ENCODE results near the gene PIK3CG. TPM values are rescaled to one million over a fixed set of nuclear protein-coding genes. Genes with fewer than 3 reads are reported as not detected.
A peak's percentile ranks its signal among the peaks of the same experiment; 100 is the strongest.
"Not testable (repeated sequence)": the region's sequence is repeated elsewhere in the genome, so short reads cannot be mapped to it uniquely, and the experiment has no call there.

The PIK3CG gene
- 3.6 and 4.4 TPM in 2 replicates for total RNA-seq

- peak; percentile 11 to 49 for DNase-seq (ENCODE audit: low read depth in 2 of 2)
Measured at GRCh38 chr7:106865130-106866041, at the start of gene PIK3CG. Gene PIK3CG, plus strand, starts transcription at chr7:106865282. Its CDS starts 2,280 bp downstream, at chr7:106867562.

- no peak for DNase-seq (ENCODE audit: low read depth in 2 of 2)
Measured at GRCh38 chr7:106817098-106817497, 48.0 kb upstream of the PIK3CG start.

DNA sequence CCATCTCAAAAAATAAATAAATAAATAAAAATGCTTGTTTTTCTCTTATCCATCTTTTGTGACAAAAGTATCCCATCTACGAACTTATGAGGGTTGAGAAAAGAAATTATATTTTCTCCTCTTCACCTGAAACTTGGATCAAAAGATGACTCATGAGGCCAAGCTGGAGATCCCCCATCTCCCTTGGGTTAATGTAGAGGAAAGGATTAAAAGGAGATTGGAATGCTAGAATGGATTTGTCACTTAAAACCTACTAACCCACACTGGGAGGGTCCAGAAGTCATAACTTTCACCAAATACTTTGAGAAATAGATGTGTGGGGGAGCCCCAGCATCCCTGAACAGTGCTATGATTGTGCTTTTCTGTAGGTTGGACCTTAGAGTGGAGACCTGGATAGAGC lies 46.3 kb upstream of the PIK3CG start:
- no peak for DNase-seq (ENCODE audit: low read depth in 2 of 2)

- DNase-seq (ENCODE audit: low read depth in 2 of 2) = peak in 1 of 2 donors; percentile 62
Measured at GRCh38 chr7:106819546-106819945, 45.5 kb upstream of the PIK3CG start.

DNA sequence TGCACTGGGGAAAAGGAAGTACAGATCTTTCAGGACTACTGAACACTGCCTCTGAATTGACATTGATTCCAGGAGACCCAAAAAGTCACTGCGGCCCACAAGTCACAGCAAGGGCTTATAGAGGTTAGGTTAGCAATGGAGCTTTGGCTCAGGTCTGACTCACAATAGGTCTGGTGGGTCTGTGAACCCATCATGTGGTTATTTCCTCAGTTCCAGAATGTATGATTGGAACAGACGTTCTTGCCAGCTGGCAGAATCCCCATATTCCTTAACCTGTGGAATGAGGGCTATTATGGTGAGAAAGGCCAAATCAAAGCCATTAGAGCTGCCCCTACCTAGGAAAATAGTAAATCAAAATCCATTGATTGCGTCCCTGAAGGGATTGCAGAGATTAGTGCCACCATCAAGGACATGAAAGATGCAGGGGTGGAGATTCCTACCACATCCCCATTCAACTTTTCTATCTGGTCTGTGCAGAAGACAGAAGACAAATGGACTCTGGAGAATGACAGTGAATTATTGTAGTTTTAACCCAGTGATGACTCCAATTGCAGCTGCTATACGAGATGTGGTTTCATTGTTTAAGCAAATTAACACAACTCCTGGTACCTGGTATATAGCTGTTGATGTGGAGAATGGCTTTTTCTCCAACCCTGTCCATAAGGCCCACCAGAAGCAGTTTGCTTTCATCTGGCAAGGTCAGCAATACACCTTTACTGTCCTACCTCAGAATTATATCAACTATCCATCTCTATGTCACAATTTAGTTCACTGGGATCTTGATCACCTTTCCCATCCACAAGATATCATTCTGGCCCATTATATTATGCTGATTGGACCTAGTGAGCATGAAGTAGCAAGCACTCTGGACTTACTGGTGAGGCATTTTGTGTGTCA lies 44.5 kb upstream of the PIK3CG start:
- peak; percentile 14 to 37 for DNase-seq (ENCODE audit: low read depth in 2 of 2)

- no peak for DNase-seq (ENCODE audit: low read depth in 2 of 2)
Measured at GRCh38 chr7:106823631-106824030, 41.5 kb upstream of the PIK3CG start.

DNA sequence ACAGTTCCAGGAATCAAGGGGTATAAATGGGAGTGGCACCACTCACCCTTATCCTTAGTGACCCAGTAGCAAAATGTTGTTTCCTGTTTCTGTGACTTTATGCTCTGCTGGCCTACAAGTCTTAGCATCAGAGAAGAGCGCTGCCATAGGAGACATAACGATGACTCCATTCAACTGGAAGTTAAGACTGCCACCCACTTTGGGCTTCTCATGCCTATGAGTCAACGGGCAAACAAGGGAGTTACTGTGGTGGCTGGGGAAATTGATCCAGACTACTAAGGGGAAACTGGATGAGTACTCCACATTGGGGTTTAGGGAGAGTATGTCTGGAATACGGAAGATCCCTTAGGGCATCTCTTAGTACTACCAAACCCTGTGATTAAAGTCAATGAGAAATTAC lies 40.6 kb upstream of the PIK3CG start:
- DNase-seq (ENCODE audit: low read depth in 2 of 2) = no peak

DNA sequence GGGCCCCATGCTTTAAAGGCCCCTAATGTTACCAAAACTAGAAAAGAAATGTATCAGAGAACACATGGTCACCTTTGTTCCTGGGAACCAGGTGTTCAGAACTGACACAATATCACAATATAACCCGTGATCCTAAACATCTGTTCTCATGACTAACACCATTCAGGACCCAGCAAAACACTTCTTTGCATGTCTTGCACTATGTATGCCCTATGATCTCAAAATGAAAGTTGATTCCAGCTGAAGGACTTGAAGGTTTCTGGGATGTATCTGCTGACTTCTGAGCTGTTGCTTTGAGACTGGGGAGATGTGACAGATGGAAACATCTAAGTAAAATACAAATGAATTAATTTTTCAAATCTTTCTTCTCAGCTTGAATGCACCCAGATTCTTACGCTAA lies 37.5 kb upstream of the PIK3CG start:
- DNase-seq (ENCODE audit: low read depth in 2 of 2) = no peak

DNA sequence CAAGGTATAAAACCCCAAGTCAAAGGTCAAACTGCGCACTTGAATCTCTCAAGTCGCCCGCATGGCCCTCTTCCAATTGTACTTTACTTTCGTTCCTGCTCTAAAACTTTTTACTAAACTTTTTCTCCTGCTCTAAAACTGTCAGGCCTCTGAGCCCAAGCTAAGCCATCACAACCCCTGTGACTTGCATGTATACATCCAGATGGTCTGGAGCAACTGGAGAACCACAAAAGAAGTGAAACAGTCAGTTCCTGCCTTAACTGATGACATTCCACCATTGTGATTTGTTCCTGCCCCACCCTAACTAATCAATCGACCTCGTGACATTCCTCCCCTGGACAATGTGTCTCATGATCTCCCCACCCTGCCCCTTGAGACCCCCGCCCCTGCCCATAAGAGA lies 35.6 kb upstream of the PIK3CG start:
- no peak for DNase-seq (ENCODE audit: low read depth in 2 of 2)

DNA sequence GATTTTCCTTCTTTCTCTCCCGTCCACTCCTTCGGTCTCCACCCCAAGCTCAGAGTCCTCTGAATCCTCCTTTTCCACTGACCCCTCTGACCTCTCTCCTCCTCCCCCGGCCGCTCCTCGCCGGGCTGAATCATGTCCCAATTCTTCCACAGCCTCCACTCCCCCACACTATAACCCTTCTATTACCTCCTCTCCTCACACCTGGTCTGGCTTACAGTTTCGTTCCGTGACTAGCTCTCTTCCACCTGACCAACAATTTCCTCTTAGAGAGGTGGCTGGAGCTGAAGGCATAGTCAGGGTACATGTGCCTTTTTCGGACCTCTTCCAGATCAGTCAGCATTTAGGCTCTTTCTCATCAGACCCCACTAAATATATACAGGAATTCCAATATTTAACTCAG lies 34.2 kb upstream of the PIK3CG start:
- not testable (repeated sequence) for DNase-seq (ENCODE audit: low read depth in 2 of 2)

DNA sequence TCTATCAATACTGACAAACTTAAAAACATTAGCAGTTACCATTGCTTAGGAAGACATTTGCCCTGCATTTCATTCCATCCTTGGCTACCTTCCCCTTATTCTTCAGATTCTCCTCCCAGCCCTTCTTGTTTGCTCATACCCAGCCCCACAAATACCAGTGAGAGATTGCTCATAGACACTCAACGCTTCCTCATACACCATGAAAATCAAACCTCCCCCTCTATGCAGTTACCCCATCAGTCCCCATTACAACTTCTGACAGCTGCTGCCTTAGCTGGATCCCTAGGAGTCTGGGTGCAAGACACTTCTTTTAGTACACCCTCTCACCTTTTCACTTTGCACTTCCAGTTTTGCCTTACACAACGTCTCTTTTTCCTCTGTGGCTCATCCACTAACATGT lies 28.3 kb upstream of the PIK3CG start:
- DNase-seq (ENCODE audit: low read depth in 2 of 2) = no peak

DNA sequence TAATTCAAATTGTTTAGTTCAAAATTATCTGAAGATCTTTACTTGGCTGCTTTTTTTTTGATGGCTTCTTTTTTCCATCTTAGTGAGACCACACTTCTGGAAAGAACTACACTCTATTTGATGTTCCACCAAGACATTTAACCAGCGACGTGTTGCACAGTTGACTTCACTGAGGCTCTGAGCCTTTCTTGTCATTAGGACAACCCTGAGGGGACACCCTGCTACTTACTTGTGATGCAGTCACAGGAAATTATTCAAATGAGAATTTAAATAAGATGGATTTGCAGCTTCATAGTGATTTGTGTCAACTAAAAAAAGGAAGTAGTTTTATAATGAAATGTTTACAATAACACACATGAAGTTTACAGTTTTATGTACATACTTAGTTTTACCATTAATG lies 25.6 kb upstream of the PIK3CG start:
- no peak for DNase-seq (ENCODE audit: low read depth in 2 of 2)

GRCh38 chr7:106840342-106840741 lies 24.7 kb upstream of the PIK3CG start:
- DNase-seq (ENCODE audit: low read depth in 2 of 2) = no peak

DNA sequence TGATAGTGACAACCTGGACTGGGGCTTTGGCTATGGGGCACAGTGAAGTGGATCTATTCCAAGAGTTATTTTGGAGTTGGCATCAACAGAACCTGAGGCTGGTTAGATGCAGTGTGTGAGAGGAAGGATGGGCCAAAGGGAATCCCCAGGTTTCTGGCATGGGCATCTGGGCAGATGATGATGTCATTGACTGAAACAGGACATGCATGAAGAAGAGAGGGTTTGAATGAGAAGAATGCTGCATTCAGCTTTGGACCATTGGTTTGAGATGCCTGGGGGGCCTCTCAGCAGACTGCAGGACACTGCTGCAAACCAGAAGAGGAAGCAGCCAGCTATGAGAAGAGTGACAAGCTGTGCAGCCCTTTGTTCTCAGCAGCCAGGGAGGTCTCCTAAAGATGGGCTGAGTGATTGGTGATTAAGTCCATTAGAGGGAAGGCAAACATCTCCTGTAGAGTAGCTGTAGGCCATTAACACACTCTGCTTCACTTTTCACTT lies 23.1 kb upstream of the PIK3CG start:
- no peak for DNase-seq (ENCODE audit: low read depth in 2 of 2)

DNA sequence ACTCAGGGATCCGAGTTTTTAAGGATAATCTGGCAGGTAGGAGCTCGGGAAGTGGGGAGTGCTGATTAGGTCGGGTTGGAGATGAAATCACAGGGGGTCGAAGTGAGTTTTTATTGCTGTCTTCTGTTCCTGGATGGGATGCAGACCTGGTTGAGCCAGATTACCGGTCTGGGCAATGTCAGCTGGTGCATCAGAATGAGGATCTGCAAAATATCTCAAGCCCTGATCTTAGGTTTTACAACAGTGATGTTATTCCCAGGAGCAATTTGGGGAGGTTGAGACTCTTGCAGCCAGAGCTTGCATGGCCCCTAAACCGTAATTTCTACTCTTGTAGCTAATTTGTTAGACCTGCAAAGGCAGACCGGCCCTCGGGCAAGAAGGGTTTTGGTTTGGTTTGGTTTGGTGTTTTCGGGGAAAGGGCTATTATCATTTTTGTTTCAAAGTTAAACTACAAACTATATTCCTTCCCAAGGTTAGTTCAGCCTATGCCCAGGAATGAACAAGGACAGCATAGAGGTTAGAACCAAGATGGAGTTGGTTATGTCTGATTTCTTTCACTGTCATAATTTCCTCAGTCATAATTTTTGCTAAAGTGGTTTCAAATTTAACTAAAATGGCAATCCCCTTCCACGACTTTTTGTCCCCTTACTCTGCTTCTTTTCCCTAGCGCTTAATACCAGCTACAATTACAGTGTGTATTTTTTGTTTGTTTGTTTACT lies 20.6 kb upstream of the PIK3CG start:
- no peak for DNase-seq (ENCODE audit: low read depth in 2 of 2)

DNA sequence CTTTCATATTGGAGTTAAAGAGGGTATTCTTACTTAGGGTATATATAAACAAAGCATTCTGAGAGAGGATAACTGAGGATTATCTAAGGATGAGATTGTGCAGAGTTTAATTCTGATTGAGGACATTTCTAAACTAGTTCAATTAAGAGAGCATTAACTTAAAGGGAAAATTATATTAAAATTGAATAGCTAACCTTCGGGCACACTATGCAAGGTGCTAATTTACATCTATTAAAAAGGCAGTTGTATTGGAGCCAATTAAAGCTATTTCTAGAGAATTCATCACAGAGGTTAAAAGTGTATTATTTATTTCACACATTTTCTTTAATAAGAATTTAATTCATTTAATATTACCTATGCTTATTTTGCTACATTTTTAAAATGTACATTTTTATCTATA lies 17.0 kb upstream of the PIK3CG start:
- DNase-seq (ENCODE audit: low read depth in 2 of 2) = no peak

DNA sequence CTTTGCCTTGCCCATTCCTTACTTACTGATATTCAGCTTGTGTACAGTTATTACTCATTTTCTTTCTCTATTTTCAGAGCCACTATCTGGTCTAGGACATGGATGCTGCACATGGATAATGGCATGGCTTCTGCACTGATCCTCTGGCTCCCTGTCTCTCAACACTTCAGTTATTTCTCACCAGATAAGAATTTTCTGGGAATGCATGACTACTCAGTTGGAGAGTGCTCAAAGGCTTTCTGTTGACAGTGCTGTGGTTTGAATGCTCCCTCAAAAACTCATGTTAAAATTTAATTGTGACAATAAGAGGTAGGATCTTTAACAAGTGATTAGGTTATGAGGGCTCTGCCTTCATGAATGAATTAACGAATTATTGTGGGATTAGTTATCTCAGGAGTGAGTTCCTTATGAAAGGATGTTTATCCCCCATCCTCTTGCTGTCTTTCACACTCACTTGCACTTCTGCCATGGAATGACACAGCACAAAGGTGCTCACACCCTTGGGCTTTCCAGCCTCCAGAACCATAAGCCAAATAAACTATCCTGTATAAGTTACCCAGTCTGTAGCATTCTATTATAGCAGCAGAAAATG lies 16.1 kb upstream of the PIK3CG start:
- no peak for DNase-seq (ENCODE audit: low read depth in 2 of 2)

- DNase-seq (ENCODE audit: low read depth in 2 of 2) = not testable (repeated sequence)
Measured at GRCh38 chr7:106851632-106852031, 13.4 kb upstream of the PIK3CG start.

GRCh38 chr7:106853250-106853908 lies 11.7 kb upstream of the PIK3CG start:
- no peak for DNase-seq (ENCODE audit: low read depth in 2 of 2)

DNA sequence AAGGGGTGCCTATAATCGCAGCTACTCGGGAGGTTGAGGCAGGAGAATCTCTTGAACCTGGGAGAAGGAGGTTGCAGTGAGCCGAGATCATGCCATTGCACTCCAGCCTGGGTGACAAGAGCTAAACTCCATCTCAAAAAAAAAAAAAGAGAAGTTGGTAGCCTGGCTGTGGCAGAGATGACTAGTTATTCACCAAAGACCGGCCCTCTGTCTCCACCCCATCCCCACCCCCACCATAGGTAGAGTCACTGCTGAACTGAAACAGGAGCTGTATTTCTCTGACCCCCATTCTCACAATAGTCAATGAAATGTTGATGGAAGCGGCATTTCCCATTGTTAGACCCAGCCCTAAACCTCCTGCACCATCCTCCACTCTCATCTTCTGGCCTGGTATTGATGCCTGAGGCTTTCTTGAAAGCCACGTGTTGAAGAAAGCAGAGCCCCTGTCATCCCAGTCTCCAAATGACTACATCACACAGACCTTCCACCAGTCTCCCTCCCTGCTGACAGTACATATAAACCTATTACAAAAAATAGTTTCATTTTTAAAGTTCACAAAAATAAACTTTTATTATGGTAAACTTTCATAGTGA lies 9.4 kb upstream of the PIK3CG start:
- DNase-seq (ENCODE audit: low read depth in 2 of 2) = no peak

Measured in dermis microvascular lymphatic vessel endothelial cell (primary cell).